Jurkat, Clone E6-1 (cell line): Measurements from ENCODE around the gene TMEM140.
A peak's percentile ranks its signal among the peaks of the same experiment; 100 is the strongest.

Experiments
- DNase-seq: peaks from one replicate; pipeline ENCODE4 v3.0.0-alpha.2; 2011; ENCODE audit warnings: low read depth, low spot score
- H3K4me3 ChIP-seq: 2 replicates; pipeline ENCODE4 v1.5.1; 2011; ENCODE audit warnings: mild to moderate bottlenecking, low read length, control low read depth, moderate library complexity

Gene TMEM140

DNA sequence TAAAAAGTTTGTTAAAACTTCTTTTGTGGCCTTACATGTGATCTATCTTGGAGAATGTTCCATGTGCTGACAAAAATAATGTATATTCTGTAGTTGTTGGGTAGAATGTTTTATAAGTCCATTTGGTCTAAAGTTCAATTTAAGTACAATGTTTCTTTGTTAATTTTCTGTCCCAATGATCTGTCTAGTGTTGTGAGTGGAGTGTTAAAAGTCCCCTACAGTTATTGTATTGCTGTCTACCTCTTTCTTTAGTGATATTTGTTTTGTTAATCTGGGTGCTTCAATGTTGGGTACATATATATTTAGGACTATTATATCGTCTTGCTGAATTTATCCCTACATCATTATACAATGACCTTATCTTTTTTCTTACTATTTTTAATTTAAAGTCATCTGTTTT lies 6.9 kb downstream of the TMEM140 start:
- no peak overlapping the region for H3K4me3 ChIP-seq
- DNase-seq = no peak

- H3K4me3 ChIP-seq = no peak overlapping the region
- no peak for DNase-seq
Observed at GRCh38 chr7:135156290-135156689, 8.4 kb downstream of the TMEM140 start.

DNA sequence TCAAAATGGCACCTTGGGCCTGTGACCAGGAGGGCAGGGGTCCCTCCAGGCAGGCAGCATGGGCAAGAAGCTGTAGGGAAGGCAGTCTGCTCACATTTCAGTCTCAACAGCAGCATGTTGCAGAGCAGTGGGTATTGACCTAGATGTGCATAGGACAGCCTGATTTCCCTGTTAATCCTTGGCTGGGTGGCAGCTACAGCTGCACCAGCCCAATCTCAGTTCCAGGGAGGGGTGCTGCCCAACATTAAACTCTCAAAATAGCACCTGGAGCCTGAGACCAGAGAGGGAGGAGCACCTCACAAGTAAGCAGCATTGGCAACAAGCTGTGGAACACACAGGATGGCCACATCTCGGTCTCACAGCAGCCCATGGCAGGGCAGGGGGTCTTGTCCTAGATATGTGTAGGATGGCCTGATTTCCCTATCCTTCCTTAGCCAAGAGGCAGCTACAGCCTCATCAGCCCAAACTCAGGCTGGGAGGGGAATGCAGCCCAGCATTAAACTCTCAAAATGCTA lies 10.3 kb downstream of the TMEM140 start:
- no peak for DNase-seq
- no peak overlapping the region for H3K4me3 ChIP-seq

DNA sequence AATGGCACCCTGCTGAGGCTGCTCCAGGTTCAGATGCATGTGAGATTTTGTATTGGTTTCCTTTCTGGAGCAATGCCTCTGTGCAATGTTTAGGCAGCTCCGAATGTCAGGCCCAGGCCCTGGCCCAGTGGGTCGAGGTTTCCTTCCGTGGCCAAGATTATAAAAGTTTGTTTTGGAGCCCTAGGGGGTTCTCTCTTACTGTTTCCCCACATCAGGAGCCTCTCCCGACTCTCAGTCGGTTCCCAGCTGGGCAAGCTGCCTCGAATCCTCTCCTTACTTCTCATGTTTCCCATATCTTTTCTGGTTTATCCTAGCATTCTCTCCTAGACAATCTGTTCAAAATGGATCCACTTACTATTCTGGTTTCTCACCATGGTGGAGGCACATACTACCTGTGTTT lies 11.0 kb downstream of the TMEM140 start:
- no peak overlapping the region for H3K4me3 ChIP-seq
- no peak for DNase-seq

- H3K4me3 ChIP-seq = no peak overlapping the region
- DNase-seq = no peak
Observed at GRCh38 chr7:135159359-135160085, 11.7 kb downstream of the TMEM140 start.

GRCh38 chr7:135160098-135160857 lies 12.4 kb downstream of the TMEM140 start:
- DNase-seq = peak; percentile 7
- H3K4me3 ChIP-seq = no peak overlapping the region

- no peak overlapping the region for H3K4me3 ChIP-seq
Observed at GRCh38 chr7:135160858-135161653, 13.2 kb downstream of the TMEM140 start.

DNA sequence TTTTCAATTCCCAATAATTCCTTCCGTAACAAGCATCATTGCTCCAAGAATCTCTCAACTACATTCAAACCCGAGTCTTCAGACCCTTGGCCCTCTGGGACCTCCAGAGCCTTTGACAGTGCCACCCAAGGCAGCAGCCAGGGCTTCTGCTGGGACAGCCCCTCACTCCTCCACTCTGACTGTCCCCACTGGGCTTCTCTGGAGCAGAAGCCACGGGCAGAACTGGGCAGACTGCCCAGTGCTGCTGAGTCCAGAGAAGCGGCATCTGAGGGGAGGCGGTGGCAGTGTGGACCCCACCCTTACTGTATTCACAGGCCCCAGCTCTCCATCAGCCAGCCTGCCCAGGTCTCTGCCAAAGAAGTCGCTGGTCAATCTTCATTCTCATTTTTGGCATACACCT lies 13.8 kb downstream of the TMEM140 start:
- no peak for DNase-seq
- no peak overlapping the region for H3K4me3 ChIP-seq

More at GRCh38 chr7:135160858-135161653, 13.2 kb downstream of the TMEM140 start:
- no peak for DNase-seq

GRCh38 chr7:135162382-135163001 lies 14.6 kb downstream of the TMEM140 start:
- DNase-seq = no peak
- H3K4me3 ChIP-seq = no peak overlapping the region

DNA sequence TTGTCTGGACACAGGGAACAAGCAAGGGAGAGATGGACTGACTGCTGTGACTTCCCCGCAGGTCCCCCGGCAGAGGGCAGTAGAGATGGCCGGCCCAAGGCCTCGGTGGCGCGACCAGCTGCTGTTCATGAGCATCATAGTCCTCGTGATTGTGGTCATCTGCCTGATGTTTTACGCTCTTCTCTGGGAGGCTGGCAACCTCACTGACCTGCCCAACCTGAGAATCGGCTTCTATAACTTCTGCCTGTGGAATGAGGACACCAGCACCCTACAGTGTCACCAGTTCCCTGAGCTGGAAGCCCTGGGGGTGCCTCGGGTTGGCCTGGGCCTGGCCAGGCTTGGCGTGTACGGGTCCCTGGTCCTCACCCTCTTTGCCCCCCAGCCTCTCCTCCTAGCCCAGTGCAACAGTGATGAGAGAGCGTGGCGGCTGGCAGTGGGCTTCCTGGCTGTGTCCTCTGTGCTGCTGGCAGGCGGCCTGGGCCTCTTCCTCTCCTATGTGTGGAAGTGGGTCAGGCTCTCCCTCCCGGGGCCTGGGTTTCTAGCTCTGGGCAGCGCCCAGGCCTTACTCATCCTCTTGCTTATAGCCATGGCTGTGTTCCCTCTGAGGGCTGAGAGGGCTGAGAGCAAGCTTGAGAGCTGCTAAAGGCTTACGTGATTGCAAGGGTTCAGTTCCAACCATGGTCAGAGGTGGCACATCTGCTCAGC lies 16.6 kb downstream of the TMEM140 start:
- H3K4me3 ChIP-seq = no peak overlapping the region
- no peak for DNase-seq

- DNase-seq = no peak
- no peak overlapping the region for H3K4me3 ChIP-seq
Observed at GRCh38 chr7:135165862-135166261, 18.0 kb downstream of the TMEM140 start.

GRCh38 chr7:135166338-135166990 lies 18.6 kb downstream of the TMEM140 start:
- no peak for DNase-seq

DNA sequence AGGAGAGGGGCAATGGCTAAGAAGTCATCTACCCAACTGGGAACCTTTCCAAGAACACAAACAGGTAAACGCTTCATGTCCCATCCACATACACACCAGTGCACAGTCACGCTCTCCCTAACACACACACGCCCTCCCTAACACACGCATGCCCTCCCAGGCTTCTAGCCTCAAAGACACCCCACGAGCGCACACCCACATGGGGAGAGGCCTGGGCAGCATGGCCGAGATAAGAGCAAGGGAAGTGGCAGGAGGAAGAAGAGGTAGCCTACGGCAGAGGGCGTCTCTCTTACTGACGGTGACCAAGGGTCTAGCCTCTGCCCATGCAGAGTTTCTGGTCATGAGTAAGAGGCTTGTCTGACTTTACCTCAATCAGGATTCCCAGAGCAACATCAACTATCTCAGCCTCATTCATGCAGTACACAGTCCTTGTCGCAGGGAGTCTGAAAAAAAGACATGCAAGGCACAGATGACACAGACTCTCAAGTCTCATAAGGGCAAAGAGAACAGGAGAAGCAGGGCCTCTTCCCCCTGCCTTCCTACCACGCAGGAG lies 19.6 kb downstream of the TMEM140 start:
- DNase-seq = no peak
- no peak overlapping the region for H3K4me3 ChIP-seq

More at GRCh38 chr7:135166338-135166990, 18.6 kb downstream of the TMEM140 start:
- no peak overlapping the region for H3K4me3 ChIP-seq

DNA sequence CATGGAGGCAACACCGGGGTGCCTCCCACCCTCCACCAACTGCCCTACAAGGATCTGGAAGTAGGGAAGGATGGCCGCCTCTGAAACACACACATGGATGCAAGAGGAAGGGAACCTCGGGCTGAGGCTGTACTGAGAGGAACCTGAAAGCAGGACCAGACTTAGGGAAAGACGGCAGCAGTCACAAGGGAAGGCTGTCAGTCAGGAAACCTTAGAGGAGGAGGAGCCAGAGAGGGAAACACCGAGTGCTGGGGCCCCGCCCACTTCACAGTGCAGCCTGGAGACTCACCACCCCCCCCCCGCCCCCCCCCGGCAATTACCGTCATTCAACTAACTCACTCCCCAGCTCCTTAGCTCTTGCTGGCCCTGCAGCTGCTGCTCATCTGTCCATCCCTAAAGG lies 20.1 kb downstream of the TMEM140 start:
- no peak overlapping the region for H3K4me3 ChIP-seq
- DNase-seq = no peak

DNA sequence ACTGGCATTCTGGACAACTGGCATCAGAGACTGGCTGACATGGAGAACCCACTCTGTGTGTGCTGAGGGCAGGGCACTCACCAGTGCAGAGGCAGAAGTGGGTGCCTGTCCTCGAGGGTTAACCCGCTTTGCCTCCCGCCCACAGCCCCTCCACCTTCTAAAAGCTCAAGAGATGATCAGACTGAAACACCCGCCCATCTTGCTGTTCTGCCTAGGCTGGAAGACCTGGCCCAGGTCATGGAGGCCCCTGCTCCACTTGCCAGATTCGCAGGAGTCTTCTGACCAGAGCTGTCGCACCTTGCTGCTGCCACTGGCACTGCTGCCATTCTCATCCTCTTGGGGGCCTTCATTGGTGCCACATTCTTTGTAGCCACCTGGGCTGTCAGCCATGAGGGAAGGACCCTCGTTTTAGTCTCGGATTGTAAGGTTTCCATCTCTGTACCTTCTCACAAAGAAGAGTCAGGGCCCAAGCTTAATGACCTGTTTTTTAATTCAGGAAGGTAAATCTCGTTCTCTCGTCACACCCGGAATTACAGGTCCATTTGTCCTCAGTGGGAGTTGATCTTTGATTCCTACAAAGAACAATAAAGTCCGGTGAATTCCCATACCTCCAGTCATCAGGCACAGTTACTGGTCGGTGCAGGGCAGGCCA lies 20.7 kb downstream of the TMEM140 start:
- no peak for DNase-seq
- H3K4me3 ChIP-seq = no peak overlapping the region

DNA sequence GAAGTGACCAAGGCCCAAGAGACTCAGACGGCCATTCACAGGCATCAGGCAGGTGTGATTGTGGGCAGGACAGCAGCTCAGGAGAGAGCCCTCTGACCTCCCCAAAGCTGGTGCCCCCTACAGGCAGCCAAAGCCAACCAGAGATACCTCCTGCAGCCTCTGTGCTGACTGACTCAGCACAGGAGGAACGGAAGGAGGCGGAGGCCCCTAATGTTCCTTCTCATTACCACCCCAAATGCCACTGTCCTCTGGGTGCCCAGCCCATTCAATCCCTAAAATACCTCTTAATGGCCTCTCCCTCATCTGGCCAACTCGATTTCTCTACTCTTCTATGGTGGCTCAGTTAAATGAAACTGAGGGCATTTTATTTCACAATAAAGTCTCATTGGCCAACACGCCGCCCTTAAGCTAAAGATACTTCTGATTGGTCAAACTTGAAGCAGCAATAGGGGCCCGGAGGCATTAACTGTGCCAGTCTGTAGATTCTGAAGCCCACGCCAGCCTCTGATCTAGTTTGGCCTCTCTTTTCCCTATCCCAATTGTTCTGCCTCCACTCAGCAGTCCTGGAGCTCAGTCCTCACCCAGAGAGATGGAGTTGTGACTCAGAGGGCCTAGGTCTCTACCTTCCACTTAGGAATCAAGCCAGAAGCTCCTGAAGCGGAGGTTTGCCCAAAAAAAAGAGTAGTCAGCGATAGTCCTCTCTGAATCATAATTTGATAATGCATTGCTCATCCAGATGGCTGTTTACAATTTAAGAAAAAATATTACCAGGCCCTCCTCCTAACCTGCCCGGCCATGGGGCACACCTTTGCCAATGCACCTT lies 21.5 kb downstream of the TMEM140 start:
- DNase-seq = peak; percentile 44
- H3K4me3 ChIP-seq = peak overlapping the region; percentile 67

DNA sequence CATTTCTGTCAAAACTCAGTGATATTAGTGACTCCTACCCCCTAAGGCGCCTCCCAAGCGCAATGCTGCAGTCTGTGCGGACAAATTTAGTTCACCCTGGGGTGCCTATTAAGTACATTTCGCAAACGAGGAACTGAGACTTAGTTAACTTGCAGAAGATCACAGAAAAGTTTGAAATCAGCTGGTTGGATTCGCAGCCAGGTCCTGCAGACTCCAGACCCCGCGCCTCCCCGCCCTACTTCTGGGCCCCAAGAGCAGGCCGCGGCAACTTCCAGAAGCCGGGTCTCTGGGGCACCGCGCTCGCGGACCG lies 22.0 kb downstream of the TMEM140 start:
- peak overlapping the region; percentile 67 for H3K4me3 ChIP-seq
- peak; percentile 14 for DNase-seq
